Measurements from ENCODE around the gene NOLC1. TPM values are rescaled to one million over a fixed set of nuclear protein-coding genes. Genes with fewer than 3 reads are reported as not detected.
A peak's percentile ranks its signal among the peaks of the same experiment; 100 is the strongest.

The NOLC1 gene
- total and polyA plus RNA-seq, 2 donors (not counting 1 experiment from before 2014, with no cell fraction given) = 32.9 to 45.0 TPM

DNA sequence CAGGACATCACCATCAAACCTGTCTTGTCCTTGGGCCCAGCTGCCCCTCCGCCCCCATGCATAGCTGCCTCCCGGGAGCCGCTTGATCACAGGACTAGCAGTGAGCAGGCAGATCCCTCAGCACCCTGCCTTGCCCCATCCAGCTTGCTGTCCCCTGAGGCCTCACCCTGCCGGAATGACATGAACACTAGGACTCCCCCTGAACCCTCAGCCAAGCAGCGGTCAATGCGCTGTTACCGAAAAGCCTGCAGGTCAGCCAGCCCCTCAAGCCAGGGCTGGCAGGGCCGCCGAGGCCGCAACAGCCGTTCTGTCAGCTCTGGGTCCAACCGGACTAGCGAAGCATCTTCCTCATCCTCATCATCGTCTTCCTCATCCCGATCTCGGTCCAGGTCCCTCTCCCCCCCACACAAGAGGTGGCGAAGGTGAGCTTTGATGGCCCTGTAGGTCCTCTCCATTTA is 5.2 kb upstream of the NOLC1 start:
- Histone ChIP-seq H2AFZ (ENCODE audit: insufficient read depth, low read depth, low read length, poor library complexity, severe bottlenecking) (no peak overlapping the region), H4K20me1 (ENCODE audit: control insufficient read depth, insufficient read depth, low read length, poor library complexity, severe bottlenecking) (no peaks in the 10 kb centered on the region), H3K27me3 (replicated peaks in 1 of 4; ENCODE audit: control extremely low read depth in 1 of 4, control insufficient read depth in 3 of 4, insufficient read depth in 4 of 4, low read length in 3 of 4) (no peaks in the 10 kb centered on the region), H3K36me3 (replicated peaks in 1 of 2; ENCODE audit: control extremely low read depth in 1 of 2, control insufficient read depth in 1 of 2, extremely low read depth in 1 of 2, insufficient read depth in 2 of 2, low read length in 1 of 2) (peaks cover 0 to 59% of the 10 kb centered on the region in 2 experiments), H3K4me1 (ENCODE audit: control insufficient read depth in 2 of 2, insufficient read depth in 2 of 2, low read length in 2 of 2) (peaks cover 5 to 8% of the 10 kb centered on the region in 2 donors), H3K4me3 (ENCODE audit: control extremely low read depth in 1 of 5, extremely low read depth in 1 of 5, insufficient read depth in 1 of 5, low read depth in 2 of 5, low read length in 4 of 5) (no peak overlapping the region), H3K9ac (ENCODE audit: low read length) (no peak overlapping the region), H3K9me3 (ENCODE audit: control extremely low read depth in 1 of 3, control insufficient read depth in 2 of 3, insufficient read depth in 1 of 3, low read length in 2 of 3) (no peaks in the 10 kb centered on the region), H3K4me2 (replicated peaks; ENCODE audit: low read depth, low read length, poor library complexity, severe bottlenecking) (no peak overlapping the region), H3K79me2 (ENCODE audit: control insufficient read depth, insufficient read depth, low read length) (no peaks in the 10 kb centered on the region), H3K27ac (ENCODE audit: low read length in 2 of 2) (no peak overlapping the region)
- H3K4me1 Mint-ChIP-seq = peaks cover 12% of the 10 kb centered on the region
- intact Hi-C loops (cut with micrococcal nuclease) = no loop called here
- ChIA-PET CTCF (interaction anchor here (1.4 kb wide), 1 partner anchor 12 kb away, joined by 4 read pairs; no protein-coding TSS in a partner anchor), POLR2A (no interaction called here)
- H3K27ac Mint-ChIP-seq = no peak overlapping the region
- H3K9me3 Mint-ChIP-seq (ENCODE audit: insufficient read depth) = no peaks in the 10 kb centered on the region
- ATAC-seq (ENCODE audit: low read depth) (no peak), DNase-seq (no peak)
- TF ChIP-seq, protein P1, sequence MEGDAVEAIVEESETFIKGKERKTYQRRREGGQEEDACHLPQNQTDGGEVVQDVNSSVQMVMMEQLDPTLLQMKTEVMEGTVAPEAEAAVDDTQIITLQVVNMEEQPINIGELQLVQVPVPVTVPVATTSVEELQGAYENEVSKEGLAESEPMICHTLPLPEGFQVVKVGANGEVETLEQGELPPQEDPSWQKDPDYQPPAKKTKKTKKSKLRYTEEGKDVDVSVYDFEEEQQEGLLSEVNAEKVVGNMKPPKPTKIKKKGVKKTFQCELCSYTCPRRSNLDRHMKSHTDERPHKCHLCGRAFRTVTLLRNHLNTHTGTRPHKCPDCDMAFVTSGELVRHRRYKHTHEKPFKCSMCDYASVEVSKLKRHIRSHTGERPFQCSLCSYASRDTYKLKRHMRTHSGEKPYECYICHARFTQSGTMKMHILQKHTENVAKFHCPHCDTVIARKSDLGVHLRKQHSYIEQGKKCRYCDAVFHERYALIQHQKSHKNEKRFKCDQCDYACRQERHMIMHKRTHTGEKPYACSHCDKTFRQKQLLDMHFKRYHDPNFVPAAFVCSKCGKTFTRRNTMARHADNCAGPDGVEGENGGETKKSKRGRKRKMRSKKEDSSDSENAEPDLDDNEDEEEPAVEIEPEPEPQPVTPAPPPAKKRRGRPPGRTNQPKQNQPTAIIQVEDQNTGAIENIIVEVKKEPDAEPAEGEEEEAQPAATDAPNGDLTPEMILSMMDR (IDR thresholded peaks at IDR 0.05) = no peak
- TF ChIP-seq EZH2 (IDR thresholded peaks at IDR 0.05; ENCODE audit: borderline replicate concordance, insufficient read depth, low read depth, low read length, poor library complexity, severe bottlenecking) = no peak
- WGBS (ENCODE audit: insufficient coverage) = over 99% methylated on average over 17 of the region's 17 CpGs
- H3K4me3 Mint-ChIP-seq = no peak overlapping the region
- no peaks in the 10 kb centered on the region for H3K27me3 Mint-ChIP-seq

GRCh38 chr10:102147561-102147960 is 4.6 kb upstream of the NOLC1 start:
- Histone ChIP-seq H3K79me2 (ENCODE audit: control insufficient read depth, insufficient read depth, low read length) (peaks cover 4% of the 10 kb centered on the region), H3K4me2 (replicated peaks; ENCODE audit: low read depth, low read length, poor library complexity, severe bottlenecking) (no peak overlapping the region), H3K27me3 (replicated peaks in 1 of 4; ENCODE audit: control extremely low read depth in 1 of 4, control insufficient read depth in 3 of 4, insufficient read depth in 4 of 4, low read length in 3 of 4) (no peaks in the 10 kb centered on the region), H3K27ac (ENCODE audit: low read length in 2 of 2) (peak overlapping the region in 1 of 2 donors; percentile 25), H3K9me3 (ENCODE audit: control extremely low read depth in 1 of 3, control insufficient read depth in 2 of 3, insufficient read depth in 1 of 3, low read length in 2 of 3) (peaks cover 0 to 4% (median 0%) of the 10 kb centered on the region in 3 donors), H3K4me1 (ENCODE audit: control insufficient read depth in 2 of 2, insufficient read depth in 2 of 2, low read length in 2 of 2) (peaks cover 5 to 10% of the 10 kb centered on the region in 2 donors), H3K9ac (ENCODE audit: low read length) (no peak overlapping the region), H3K4me3 (ENCODE audit: control extremely low read depth in 1 of 5, extremely low read depth in 1 of 5, insufficient read depth in 1 of 5, low read depth in 2 of 5, low read length in 4 of 5) (no peak overlapping the region), H2AFZ (ENCODE audit: insufficient read depth, low read depth, low read length, poor library complexity, severe bottlenecking) (no peak overlapping the region), H3K36me3 (replicated peaks in 1 of 2; ENCODE audit: control extremely low read depth in 1 of 2, control insufficient read depth in 1 of 2, extremely low read depth in 1 of 2, insufficient read depth in 2 of 2, low read length in 1 of 2) (peaks cover 0 to 59% of the 10 kb centered on the region in 2 experiments), H4K20me1 (ENCODE audit: control insufficient read depth, insufficient read depth, low read length, poor library complexity, severe bottlenecking) (peaks cover 2% of the 10 kb centered on the region)
- intact Hi-C loops (cut with micrococcal nuclease) = no loop called here
- ATAC-seq (ENCODE audit: low read depth) (no peak), DNase-seq (no peak)
- Mint-ChIP-seq H3K27ac (no peak overlapping the region), H3K4me3 (no peak overlapping the region), H3K9me3 (ENCODE audit: insufficient read depth) (no peaks in the 10 kb centered on the region), H3K4me1 (peaks cover 16% of the 10 kb centered on the region), H3K27me3 (no peaks in the 10 kb centered on the region)
- CTCF ChIA-PET = no interaction called here
- POLR2A ChIA-PET = no interaction called here
- no peak for TF ChIP-seq EZH2 (IDR thresholded peaks at IDR 0.05; ENCODE audit: borderline replicate concordance, insufficient read depth, low read depth, low read length, poor library complexity, severe bottlenecking)
- TF ChIP-seq, protein P1 (IDR thresholded peaks at IDR 0.05) = no peak
- no CpG with 5 or more reads among the region's 1 CpG for WGBS (ENCODE audit: insufficient coverage)
